Heart left ventricle (tissue), 16 donors: Measurements from ENCODE around the gene ARHGAP31. TPM values are rescaled to one million over a fixed set of nuclear protein-coding genes. Genes with fewer than 3 reads are reported as not detected.
A peak's percentile ranks its signal among the peaks of the same experiment; 100 is the strongest.

Experiments
- ATAC-seq, 4 donors: fragments of 200-7000 bp; cut with Tn5 transposase; one replicate each; pipeline ENCODE4 v1.9.1; 2020 to 2022; ENCODE audit warnings: moderate library complexity in 4 of 4, mild to moderate bottlenecking in 3 of 4, moderate number of reproducible peaks in 1 of 4
- DNase-seq, 5 donors: peaks; one replicate each; pipeline ENCODE4 v3.0.0-alpha.2; 2020
- H3K27ac ChIP-seq, 12 donors: fragments of 200-600 bp; sonication (generic) in 4 of 12; one replicate each; pipeline versions ENCODE4 v1.5.0 to v1.8.0; 2016 to 2022; ENCODE audit warnings: mild to moderate bottlenecking in 2 of 12
- H3K27me3 ChIP-seq, 9 donors: fragments of 200-600 bp; sonication (generic) in 2 of 9; one replicate each; pipeline versions ENCODE4 v1.5.1 to v1.8.0; 2016 to 2022; ENCODE audit warnings: mild to moderate bottlenecking in 3 of 9
- H3K36me3 ChIP-seq, 9 donors: fragments of 200-600 bp; sonication (generic) in 2 of 9; one replicate each; pipeline versions ENCODE4 v1.5.0 to v1.8.0; 2018 to 2022; ENCODE audit warnings: mild to moderate bottlenecking in 2 of 9
- H3K4me1 ChIP-seq, 12 donors: fragments of 200-600 bp; sonication (generic) in 4 of 12; one replicate each; pipeline versions ENCODE4 v1.5.0 to v1.8.0; 2016 to 2022; ENCODE audit warnings: mild to moderate bottlenecking in 3 of 12
- H3K4me3 ChIP-seq, 12 donors: fragments of 200-600 bp; sonication (generic) in 4 of 12; one replicate each; pipeline versions ENCODE4 v1.5.0 to v1.8.0; 2017 to 2022; ENCODE audit warnings: mild to moderate bottlenecking in 9 of 12, moderate library complexity in 4 of 12
- H3K9me3 ChIP-seq, 12 donors: fragments of 200-600 bp; sonication (generic) in 4 of 12; one replicate each; pipeline versions ENCODE4 v1.5.0 to v1.8.0; 2016 to 2022; ENCODE audit warnings: mild to moderate bottlenecking in 1 of 12
- CTCF ChIP-seq, 12 donors: fragments of 200-600 bp; sonication (generic) in 4 of 12; IDR thresholded peaks; one replicate each; pipeline versions ENCODE4 v1.5.0 to v1.8.0; 2018 to 2022; ENCODE audit warnings: antibody characterized with exemption in 12 of 12, mild to moderate bottlenecking in 5 of 12
- POLR2A ChIP-seq, 2 donors: fragments of 450-650 bp; IDR thresholded peaks; one replicate each; pipeline ENCODE4 v1.6.1; 2017; ENCODE audit warnings: antibody characterized with exemption in 2 of 2, mild to moderate bottlenecking in 2 of 2, moderate library complexity in 2 of 2
- WGBS, 4 donors: extraction: QIAGEN DNeasy Blood & Tissue Kit in 2 of 4; methylation state at CpG; one replicate each; pipeline versions ENCODE4 v1.1.5 to v1.1.7; 2013 to 2018; 5-methylcytosine and 5-hydroxymethylcytosine counted together
- intact Hi-C, 10 donors: fragments of 100-400 bp; cut with DNase I; formaldehyde crosslinking; loops; one replicate each; pipeline versions ENCODE4 v1.11.1 to v1.14.2; 2022
- polyA plus RNA-seq, 2 donors: library from polyadenylated mRNA; stranded (reverse); fragments of 200-250 nt; gene quantifications; one replicate each; pipeline ENCODE4 v1.2.3, GENCODE V29; 2013
- total RNA-seq, 9 donors: library from RNA; depleted of rRNA in 2 of 9; stranded (reverse); fragments of >200 nt in 2 of 9; fragmentation: NEBNext Ultra II Directional in 3 of 9; extraction: Animal tissue kit (Norgen Biotek cat#: 25700) in 3 of 9; gene quantifications; one replicate each; pipeline versions ENCODE4 v1.1.0 to v1.2.4, GENCODE V29; 2016 to 2023
- donor health status: ischemic (EF 13 %, LVEDD 7.1; RV severe dilation, severe dysfunction).
- donor health status: healthy with polysubstance abuse.
- donor health status: DM: no; HTN: yes; CAD: no.
- donor health status: DM: no; HTN: no; CAD: no.
- donor health status: ischemic (EF 25% LVEDD 6.9; RV normal size, moderate dysfunction).
- donor health status: ischemic (EF 25% LVEDD 5.7; RV mildly dilated, moderate dysfunction).
- donor health status: healthy.
- donor health status: DM: yes; HTN: yes; CAD: no.
- donor health status: ischemic (EF 35%, LVEDD 5.7; RV mildly dilated, moderate dysfunction).
- donor health status: nonischemic (EF 11% LVEDD 7.7; RV severe dilation, severe dysfunction).
- donor health status: DM: yes; HTN: yes; CAD: no.
- donor health status: PGD.
- donor health status: ischemic (EF 29% LVEDD 5.4; RV normal size, mild dysfunction).
- donor health status: nonischemic (EF 23%, LVEDD 6.1; RV moderate dilation, normal function).

The ARHGAP31 gene
- total and polyA plus RNA-seq, 11 donors = 10.4 to 79.1 (median 33.5) TPM

- intact Hi-C loops = loop anchor here in 1 of 10 donors (5.0 kb wide), 1 partner anchor 66 kb away; no protein-coding TSS in a partner anchor
- Histone ChIP-seq H3K4me3 (no peak overlapping the region), H3K9me3 (no peaks in the 10 kb centered on the region), H3K27me3 (no peaks in the 10 kb centered on the region), H3K4me1 (peaks cover 3 to 67% (median 47%) of the 10 kb centered on the region in 12 donors), H3K36me3 (no peaks in the 10 kb centered on the region), H3K27ac (peak overlapping the region in 1 of 12 donors; percentile 5)
- ATAC-seq = no peak
- TF ChIP-seq POLR2A (IDR thresholded peaks at IDR 0.05) (no peak), CTCF (IDR thresholded peaks at IDR 0.05) (no peak)
- DNase-seq = no peak
Observed at GRCh38 chr3:119356646-119357045, 62.5 kb downstream of the ARHGAP31 start.

GRCh38 chr3:119357190-119357589 lies 63.0 kb downstream of the ARHGAP31 start:
- H3K36me3 ChIP-seq = no peaks in the 10 kb centered on the region
- peak overlapping the region in 2 of 12 donors; percentile 5 to 35 for H3K27ac ChIP-seq
- H3K9me3 ChIP-seq = no peaks in the 10 kb centered on the region
- intact Hi-C loops = loop anchor here in 1 of 10 donors (5.0 kb wide), 1 partner anchor 65 kb away; no protein-coding TSS in a partner anchor
- DNase-seq = no peak
- peak overlapping the region in 4 of 12 donors; percentile 13 to 29 (median 21) for H3K4me3 ChIP-seq
- 10 to 20% (median 12%) methylated on average over 6 of the region's 6 CpGs for WGBS, 4 donors
- no peaks in the 10 kb centered on the region for H3K27me3 ChIP-seq
- peaks cover 3 to 64% (median 44%) of the 10 kb centered on the region in 12 donors for H3K4me1 ChIP-seq
- TF ChIP-seq CTCF (IDR thresholded peaks at IDR 0.05) (no peak), POLR2A (IDR thresholded peaks at IDR 0.05) (no peak)
- ATAC-seq = peak in 2 of 4 donors; percentile 51 to 59

GRCh38 chr3:119359476-119360326 lies 65.5 kb downstream of the ARHGAP31 start:
- Histone ChIP-seq H3K36me3 (no peaks in the 10 kb centered on the region), H3K27ac (peak overlapping the region in 2 of 12 donors; percentile 2 to 40), H3K4me3 (no peak overlapping the region), H3K9me3 (no peaks in the 10 kb centered on the region), H3K4me1 (peaks cover 3 to 47% (median 30%) of the 10 kb centered on the region in 12 donors), H3K27me3 (no peaks in the 10 kb centered on the region)
- TF ChIP-seq POLR2A (IDR thresholded peaks at IDR 0.05) = no peak
- TF ChIP-seq CTCF (IDR thresholded peaks at IDR 0.05) = no peak
- ATAC-seq (peak in 3 of 4 donors; percentile 30 to 50 (median 31)), DNase-seq (no peak)
- intact Hi-C loops = loop anchor here in 3 of 10 donors (5.0 kb wide), 2 partner anchors 63 to 82 kb away; no protein-coding TSS in a partner anchor
- WGBS, 4 donors = 45 to 51% (median 47%) methylated on average over 11 of the region's 11 CpGs
